ENCODE measurements around the gene HTRA2.

GRCh38 chr2:74500578-74500946, 29.2 kb upstream of the HTRA2 start:
- TF ChIP-seq CTCF (IDR thresholded peaks at IDR 0.05; ENCODE audit: low read length) = no peak
- TF ChIP-seq EZH2 (IDR thresholded peaks at IDR 0.05; ENCODE audit: borderline replicate concordance, low read length) = no peak

All from OCI-LY1 (cell line).